NCI-H2107 treated with DMSO at 0.1 percent for 48 hours (cell line): ENCODE measurements around the gene ITGB1BP1.

Experiments used
- DNase-seq: peaks from one replicate; lab custom pipeline; 2025; ENCODE audit not compliant: unreplicated experiment; lab: John Stamatoyannopoulos, UW

Gene ITGB1BP1

DNA sequence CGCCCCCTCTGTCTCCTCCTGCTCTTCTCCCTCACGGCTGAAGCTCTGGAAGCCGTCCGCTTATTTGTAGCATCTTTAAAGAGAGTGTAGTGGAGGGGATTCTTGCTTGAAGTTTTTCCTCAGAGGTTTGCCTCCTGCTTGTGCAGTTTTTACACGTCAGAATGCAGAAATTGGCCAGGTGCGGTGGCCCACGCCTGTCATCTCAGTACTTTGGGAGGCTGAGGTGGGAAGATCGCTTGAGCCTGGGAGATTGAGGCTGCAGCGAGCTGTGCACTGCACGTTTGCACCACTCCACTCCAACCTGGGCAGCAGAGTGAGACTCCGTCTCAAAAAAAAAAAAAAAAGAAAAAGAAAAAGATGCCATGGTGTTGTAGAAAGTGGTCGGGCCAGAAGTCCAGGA lies 69.0 kb downstream of the ITGB1BP1 start:
- no peak for DNase-seq
